Right atrium auricular region (tissue), 2 donors: ENCODE data around the gene PSD2. TPM values are rescaled to one million over a fixed set of nuclear protein-coding genes. Genes with fewer than 3 reads are reported as not detected.

Experiments
- DNase-seq: peaks from one replicate; pipeline ENCODE4 v3.0.0-alpha.2; 2019; ENCODE audit warnings: low spot score
- H3K27ac ChIP-seq, 2 donors: fragments of 200-600 bp; sonication (generic); 1 replicate in 1 of 2; 2 replicates in 1 of 2; pipeline ENCODE4 v1.5.1; 2016 to 2019
- H3K27me3 ChIP-seq, 2 donors: fragments of 200-600 bp; sonication (generic); one replicate each; pipeline versions ENCODE4 v1.5.1 to v1.6.0; 2017 to 2019
- H3K36me3 ChIP-seq: fragments of 200-600 bp; sonication (generic); one replicate; pipeline ENCODE4 v1.5.1; 2016
- H3K4me1 ChIP-seq, 2 donors: fragments of 200-600 bp; sonication (generic); one replicate each; pipeline versions ENCODE4 v1.5.1 to v1.6.0; 2017 to 2019
- H3K4me3 ChIP-seq, 2 donors: fragments of 200-600 bp; sonication (generic); 1 replicate in 1 of 2; 2 replicates in 1 of 2; pipeline ENCODE4 v1.5.1; 2017 to 2019; ENCODE audit warnings: mild to moderate bottlenecking in 1 of 2, moderate library complexity in 1 of 2
- H3K9me3 ChIP-seq, 2 donors: fragments of 200-600 bp; sonication (generic); one replicate each; pipeline ENCODE4 v1.5.1; 2019
- CTCF ChIP-seq, 2 donors: fragments of 200-600 bp; sonication (generic); IDR thresholded peaks; one replicate each; pipeline ENCODE4 v1.5.1; 2019; ENCODE audit warnings: antibody characterized with exemption in 2 of 2
- total RNA-seq, 2 donors: library from RNA; depleted of rRNA; stranded (reverse); fragments of >200 nt; gene quantifications; one replicate each; pipeline ENCODE4 v1.1.0, GENCODE V29; 2016

PSD2 gene
- total RNA-seq, 2 donors from 2014 or later, result 0.12 to 0.19 TPM

DNA sequence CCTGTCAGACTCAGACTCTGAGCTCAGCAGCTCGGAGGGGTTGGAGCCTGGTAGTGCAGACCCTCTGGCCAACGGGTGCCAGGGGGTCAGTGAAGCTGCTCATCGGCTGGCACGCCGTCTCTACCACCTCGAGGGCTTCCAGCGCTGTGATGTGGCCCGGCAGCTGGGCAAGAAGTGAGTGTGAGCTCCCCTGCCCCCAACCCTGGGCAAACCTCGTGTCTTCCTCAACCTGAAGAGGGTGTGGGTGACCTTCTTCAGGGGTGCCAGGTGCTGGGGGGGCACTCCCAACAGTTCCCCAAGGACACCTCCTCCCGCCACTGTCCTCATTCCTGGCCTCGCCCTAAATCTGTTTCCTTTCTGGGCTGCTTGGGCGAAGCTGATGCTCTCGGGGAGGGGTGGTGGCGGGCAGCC is 18.6 kb downstream of the PSD2 start:
- peaks cover 0 to 5% of the 10 kb centered on the region in 2 donors for H3K9me3 ChIP-seq
- no peaks in the 10 kb centered on the region for H3K4me1 ChIP-seq
- no peaks in the 10 kb centered on the region for H3K27me3 ChIP-seq
- no peak for DNase-seq
- H3K27ac ChIP-seq, result no peak overlapping the region
- H3K4me3 ChIP-seq, result no peak overlapping the region
- no peaks in the 10 kb centered on the region for H3K36me3 ChIP-seq
- no peak for TF ChIP-seq CTCF (IDR thresholded peaks at IDR 0.05)

GRCh38 chr5:139814704-139815280 is 19.2 kb downstream of the PSD2 start:
- no peak overlapping the region for H3K4me3 ChIP-seq
- H3K27me3 ChIP-seq, result no peaks in the 10 kb centered on the region
- H3K4me1 ChIP-seq, result no peaks in the 10 kb centered on the region
- no peaks in the 10 kb centered on the region for H3K36me3 ChIP-seq
- TF ChIP-seq CTCF (IDR thresholded peaks at IDR 0.05), result no peak
- no peak for DNase-seq
- no peak overlapping the region for H3K27ac ChIP-seq
- H3K9me3 ChIP-seq, result peaks cover 0 to 6% of the 10 kb centered on the region in 2 donors

- no peak for TF ChIP-seq CTCF (IDR thresholded peaks at IDR 0.05)
- H3K27ac ChIP-seq, result no peak overlapping the region
- DNase-seq, result no peak
Observed at GRCh38 chr5:139816566-139816965, 21.0 kb downstream of the PSD2 start.

DNA sequence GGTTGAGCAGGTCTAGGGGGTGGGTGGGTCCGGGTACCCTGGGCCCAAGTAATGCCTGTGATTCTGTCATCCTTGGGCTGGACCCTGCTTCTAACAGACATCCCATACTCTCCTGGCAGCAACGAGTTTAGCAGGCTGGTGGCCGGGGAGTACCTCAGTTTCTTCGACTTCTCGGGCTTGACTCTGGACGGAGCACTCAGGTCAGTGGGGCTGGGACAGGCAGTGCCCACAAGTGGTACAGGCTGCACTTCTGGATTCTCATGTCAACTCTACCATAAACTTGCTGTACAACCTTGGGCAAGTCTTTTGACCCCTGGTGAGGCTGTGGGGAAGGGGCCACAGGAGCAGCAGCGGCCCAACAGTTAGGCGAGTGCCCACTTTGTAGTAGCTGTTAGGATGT is 21.8 kb downstream of the PSD2 start:
- Histone ChIP-seq H3K9me3 (peaks cover 0 to 6% of the 10 kb centered on the region in 2 donors), H3K36me3 (no peaks in the 10 kb centered on the region), H3K4me3 (no peak overlapping the region), H3K27me3 (no peaks in the 10 kb centered on the region), H3K4me1 (no peaks in the 10 kb centered on the region), H3K27ac (no peak overlapping the region)
- no peak for DNase-seq
- no peak for TF ChIP-seq CTCF (IDR thresholded peaks at IDR 0.05)

More at GRCh38 chr5:139816566-139816965, 21.0 kb downstream of the PSD2 start:
- peaks cover 0 to 6% of the 10 kb centered on the region in 2 donors for H3K9me3 ChIP-seq
- H3K36me3 ChIP-seq, result no peaks in the 10 kb centered on the region
- no peak overlapping the region for H3K4me3 ChIP-seq
- no peaks in the 10 kb centered on the region for H3K27me3 ChIP-seq
- no peaks in the 10 kb centered on the region for H3K4me1 ChIP-seq

DNA sequence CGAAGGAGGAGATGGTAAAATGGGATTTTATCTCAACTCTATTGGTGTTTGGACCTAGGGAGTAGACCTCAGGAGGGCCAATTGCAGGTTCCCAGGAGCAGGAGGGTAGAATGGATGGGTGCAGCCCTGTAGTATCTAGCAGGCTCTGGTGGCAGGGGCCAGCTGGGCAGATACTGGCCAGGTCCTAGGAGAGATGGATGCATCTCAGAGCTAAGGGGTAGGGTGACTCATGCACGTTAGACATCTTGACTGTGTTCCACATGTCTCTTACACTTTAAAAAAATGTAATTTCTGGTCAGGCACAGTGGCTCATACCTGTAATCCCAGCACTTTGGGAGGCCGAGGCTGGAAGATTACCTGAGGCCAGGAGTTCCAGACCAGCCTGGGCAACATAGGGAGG is 22.4 kb downstream of the PSD2 start:
- Histone ChIP-seq H3K36me3 (no peaks in the 10 kb centered on the region), H3K4me1 (no peaks in the 10 kb centered on the region), H3K9me3 (peaks cover 0 to 6% of the 10 kb centered on the region in 2 donors), H3K4me3 (no peak overlapping the region), H3K27me3 (no peaks in the 10 kb centered on the region), H3K27ac (no peak overlapping the region)
- DNase-seq, result no peak
- TF ChIP-seq CTCF (IDR thresholded peaks at IDR 0.05), result no peak

GRCh38 chr5:139820130-139820529 is 24.5 kb downstream of the PSD2 start:
- no peaks in the 10 kb centered on the region for H3K27me3 ChIP-seq
- H3K36me3 ChIP-seq, result no peaks in the 10 kb centered on the region
- no peak overlapping the region for H3K4me3 ChIP-seq
- DNase-seq, result no peak
- peaks cover 0 to 6% of the 10 kb centered on the region in 2 donors for H3K9me3 ChIP-seq
- TF ChIP-seq CTCF (IDR thresholded peaks at IDR 0.05), result no peak
- no peak overlapping the region for H3K27ac ChIP-seq
- H3K4me1 ChIP-seq, result no peaks in the 10 kb centered on the region
